HG03095 (cell line): ENCODE data around the gene ZZZ3.
"Not testable (repeated sequence)": the region's sequence is repeated elsewhere in the genome, so short reads cannot be mapped to it uniquely, and the experiment has no call there.

ENCODE experiments used
- ATAC-seq: cut with Tn5 transposase; IDR thresholded peaks from one replicate; pipeline ENCODE4 v1.9.1; 2021; ENCODE audit warnings: moderate library complexity; ENCODE audit not compliant: unreplicated experiment

Gene ZZZ3

DNA sequence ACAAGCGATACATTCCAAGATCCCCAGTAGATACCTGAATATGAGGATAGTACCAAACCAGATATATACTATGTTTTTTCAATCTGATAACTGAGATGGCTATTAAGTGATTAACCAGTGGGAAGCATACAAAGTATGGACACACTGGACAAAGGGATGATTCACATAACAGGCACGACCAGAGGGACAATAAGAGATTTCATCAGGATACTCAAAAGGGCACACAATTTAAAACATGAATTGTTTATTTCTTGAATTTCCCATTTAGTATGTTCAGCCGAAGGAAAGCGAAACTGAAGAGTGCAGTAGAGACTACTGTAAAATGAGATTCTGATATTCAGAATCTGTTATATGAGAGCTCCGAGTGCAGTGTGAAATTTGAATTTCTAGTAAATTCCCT lies 10.6 kb downstream of the ZZZ3 start:
- ATAC-seq, result no peak

GRCh38 chr1:77670330-77670729 lies 12.1 kb downstream of the ZZZ3 start:
- no peak for ATAC-seq

- ATAC-seq, result no peak
These were observed 13.5 kb downstream of the ZZZ3 start for GRCh38 chr1:77668924-77669449.

DNA sequence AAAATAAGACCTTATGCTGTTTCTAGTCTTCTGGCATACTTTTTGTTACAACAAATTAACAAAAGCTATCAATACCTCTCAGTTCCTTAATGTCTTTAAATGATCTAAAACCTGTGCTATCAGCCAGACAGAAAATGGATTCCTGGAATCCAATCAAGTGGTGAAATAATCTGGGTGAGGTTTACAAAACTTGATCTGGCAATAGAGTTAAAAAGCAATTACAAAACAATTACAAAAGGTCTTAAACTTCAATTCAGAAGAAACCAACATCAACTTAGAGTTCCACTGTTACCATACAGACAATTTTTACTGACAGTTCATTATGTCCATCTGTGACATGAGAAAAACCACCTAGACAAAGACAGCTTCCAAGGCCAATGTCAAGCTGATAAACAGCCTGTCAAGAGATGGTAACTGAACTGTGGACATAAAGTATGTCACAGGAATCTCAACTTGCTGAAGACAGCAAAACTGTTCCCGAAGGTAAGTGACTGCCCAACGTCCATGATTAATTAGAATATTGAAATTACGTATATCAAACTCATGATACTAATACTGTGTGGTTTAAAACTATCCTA lies 17.4 kb downstream of the ZZZ3 start:
- no peak for ATAC-seq

DNA sequence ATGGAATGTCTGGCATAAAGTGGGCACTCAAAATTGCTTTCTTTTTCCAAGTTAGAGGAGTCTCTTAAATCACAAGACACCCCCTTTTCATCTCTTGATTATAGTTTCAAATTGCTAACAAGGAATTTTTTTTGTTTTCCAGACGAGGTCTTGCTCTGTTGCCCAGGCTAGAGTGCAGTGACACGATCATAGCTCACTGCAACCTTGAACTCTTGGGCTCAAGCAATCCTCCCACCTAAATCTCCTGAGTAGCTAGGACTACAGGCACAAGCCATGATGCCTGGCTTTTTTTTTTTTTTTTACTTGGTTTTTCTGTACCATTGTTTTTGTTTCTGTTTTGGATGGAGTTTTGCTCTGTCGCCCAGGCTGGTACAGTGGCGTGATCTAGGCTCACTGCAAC lies 20.8 kb downstream of the ZZZ3 start:
- ATAC-seq, result no peak

GRCh38 chr1:77659879-77660593 lies 22.4 kb downstream of the ZZZ3 start:
- ATAC-seq, result no peak

DNA sequence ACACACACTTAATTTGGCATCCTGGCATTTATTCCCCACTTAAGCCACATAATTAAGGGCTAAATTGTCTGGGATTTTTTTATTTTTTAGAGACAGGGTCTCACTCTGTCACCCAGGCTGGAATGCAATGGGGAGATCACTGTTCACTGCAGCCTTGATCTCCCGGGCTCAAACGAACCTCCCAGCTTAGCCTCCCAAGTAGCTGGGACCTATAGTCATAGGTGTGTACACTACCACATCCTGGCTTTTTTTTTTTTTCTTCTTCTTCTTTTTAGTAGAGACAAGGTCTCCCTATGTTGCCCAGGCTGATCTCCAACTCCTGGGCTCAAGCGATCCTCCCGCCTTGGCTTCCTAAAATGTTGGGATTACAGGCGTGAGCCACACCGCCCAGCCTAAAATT lies 24.2 kb downstream of the ZZZ3 start:
- no peak for ATAC-seq

GRCh38 chr1:77655431-77655974 lies 27.0 kb downstream of the ZZZ3 start:
- no peak for ATAC-seq

- no peak for ATAC-seq
These were observed 29.4 kb downstream of the ZZZ3 start for GRCh38 chr1:77652970-77653516.

GRCh38 chr1:77652268-77652667 lies 30.2 kb downstream of the ZZZ3 start:
- no peak for ATAC-seq

DNA sequence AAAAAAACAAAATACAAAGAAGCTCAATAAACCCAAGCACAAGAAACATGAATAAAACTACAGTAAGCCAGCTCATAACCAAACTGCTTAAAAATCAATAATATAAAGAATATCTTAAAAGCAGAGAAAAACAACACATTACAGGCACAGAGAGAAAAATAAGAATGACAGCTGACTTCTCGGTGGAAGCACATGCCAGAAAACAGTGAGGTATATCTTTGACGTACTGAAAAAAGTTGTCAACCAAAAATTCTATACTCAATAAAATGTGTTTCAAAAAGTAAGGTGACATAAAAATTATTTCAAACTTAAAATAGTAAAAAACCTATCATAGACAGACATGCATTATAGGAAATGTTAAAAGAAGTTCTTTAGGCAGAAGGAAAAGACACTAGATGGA lies 33.3 kb downstream of the ZZZ3 start:
- ATAC-seq, result no peak

DNA sequence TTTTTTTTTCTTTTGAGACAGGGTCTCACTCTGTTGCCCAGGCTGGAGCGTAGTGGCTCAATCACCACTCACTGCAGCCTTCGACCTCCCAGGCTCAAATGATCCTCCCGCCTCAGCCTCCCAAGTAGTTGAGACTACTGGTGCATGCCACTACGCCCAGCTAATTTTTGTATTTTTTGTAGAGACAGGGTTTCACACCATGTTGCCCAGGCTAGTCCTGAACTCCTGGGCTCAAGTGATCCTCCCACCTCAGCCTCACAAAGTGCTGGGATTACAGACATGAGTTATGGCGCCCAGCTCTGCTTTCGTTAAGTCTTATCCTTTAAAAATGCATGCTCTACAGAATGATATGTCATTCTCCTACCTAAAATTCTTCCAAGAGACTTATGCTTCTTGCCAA lies 36.2 kb downstream of the ZZZ3 start:
- not testable (repeated sequence) for ATAC-seq

DNA sequence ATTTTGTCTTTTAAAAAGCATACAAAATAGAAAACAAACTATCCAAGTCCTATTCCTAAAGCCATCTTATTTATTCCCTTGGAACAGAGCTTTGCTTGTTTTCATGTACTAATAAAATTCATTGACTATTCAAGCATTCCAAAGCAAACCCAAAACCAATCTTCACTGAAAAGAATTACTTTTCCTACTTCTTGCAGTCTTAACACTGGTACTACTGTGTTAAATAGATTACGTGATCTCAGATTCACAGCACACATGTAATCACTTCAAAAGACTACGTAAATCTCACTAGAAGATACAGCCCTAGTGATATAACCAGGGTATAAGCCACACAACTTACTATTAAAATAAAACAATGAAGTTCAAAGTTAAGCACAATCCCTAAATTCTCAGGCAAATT lies 39.0 kb downstream of the ZZZ3 start:
- ATAC-seq, result no peak

DNA sequence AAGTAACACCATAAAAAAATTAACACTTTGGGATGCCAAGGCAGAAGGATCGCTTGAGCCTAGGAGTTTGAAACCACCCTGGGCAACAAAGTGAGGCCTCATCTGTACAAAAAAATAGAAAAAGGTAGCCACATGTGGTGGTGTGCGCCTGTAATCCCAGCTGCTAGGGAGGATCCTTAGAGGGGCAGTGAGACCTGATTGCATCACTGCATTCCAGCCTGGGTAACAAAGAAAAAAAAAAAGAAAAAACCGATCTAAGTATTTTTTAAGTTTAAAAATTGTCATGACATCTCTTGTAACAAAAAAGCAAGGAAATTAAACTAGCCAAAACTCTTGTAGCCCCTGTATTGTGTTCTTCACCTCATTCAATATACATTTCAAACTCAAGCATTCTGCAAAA lies 39.5 kb downstream of the ZZZ3 start:
- ATAC-seq, result no peak

GRCh38 chr1:77642196-77642595 lies 40.3 kb downstream of the ZZZ3 start:
- ATAC-seq, result no peak

- ATAC-seq, result no peak
These were observed 42.8 kb downstream of the ZZZ3 start for GRCh38 chr1:77639557-77640069.

- no peak for ATAC-seq
These were observed 43.4 kb downstream of the ZZZ3 start for GRCh38 chr1:77639056-77639455.

- ATAC-seq, result no peak
These were observed 45.6 kb downstream of the ZZZ3 start for GRCh38 chr1:77636864-77637263.
